CD4-positive, alpha-beta T cell treated with Interleukin-1 beta for 1 hour (primary cell): ENCODE data around the gene B3GNT4.
"Not testable (repeated sequence)": the region's sequence is repeated elsewhere in the genome, so short reads cannot be mapped to it uniquely, and the experiment has no call there.

Experiments used
- DNase-seq, 2 donors: peaks; one replicate each; pipeline ENCODE4 v3.0.0-alpha.2; 2020 to 2022

The B3GNT4 gene

GRCh38 chr12:122189626-122190475, 13.7 kb upstream of the B3GNT4 start:
- no peak for DNase-seq

DNA sequence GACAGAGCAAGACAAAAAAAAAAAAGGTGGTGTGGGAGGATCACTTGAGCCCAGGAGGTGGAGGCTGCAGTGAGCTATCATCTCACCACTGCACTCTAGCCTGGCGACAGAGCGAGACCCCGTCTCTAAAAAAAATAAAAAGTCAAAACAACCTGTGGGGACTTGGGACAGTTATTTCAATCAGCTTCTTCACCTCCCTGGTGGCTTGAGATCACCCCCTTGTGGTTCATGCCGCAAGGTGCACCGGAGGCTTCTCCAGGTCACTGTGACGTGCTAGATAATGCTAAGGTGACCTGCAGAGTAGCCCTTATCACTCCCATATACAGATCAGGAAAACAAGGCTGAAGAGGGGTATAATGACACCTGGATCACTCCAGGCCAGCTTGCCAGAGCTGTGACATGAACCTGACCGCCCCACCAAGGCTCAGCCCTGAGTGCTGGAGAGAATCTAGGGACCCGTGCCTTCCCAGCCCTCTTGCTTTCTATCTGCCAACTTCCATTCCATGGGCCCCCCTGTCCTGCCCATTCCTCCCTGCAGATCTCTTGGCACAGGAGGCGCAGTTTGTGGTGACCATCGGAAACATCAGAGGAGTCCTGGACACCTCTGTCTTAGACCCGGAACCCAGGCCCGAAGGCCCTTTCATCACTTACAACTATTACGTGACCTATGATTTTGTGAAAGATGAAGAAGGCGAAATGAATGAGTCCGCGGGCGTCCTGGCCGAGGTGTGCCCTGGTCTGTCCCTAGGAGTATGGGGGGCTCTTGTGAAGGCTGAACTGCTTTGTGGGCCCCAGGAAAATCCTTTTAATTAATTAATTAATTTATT, 12.5 kb upstream of the B3GNT4 start:
- DNase-seq = peak; percentile 70 to 72

GRCh38 chr12:122192441-122192840, 11.1 kb upstream of the B3GNT4 start:
- DNase-seq = no peak

DNA sequence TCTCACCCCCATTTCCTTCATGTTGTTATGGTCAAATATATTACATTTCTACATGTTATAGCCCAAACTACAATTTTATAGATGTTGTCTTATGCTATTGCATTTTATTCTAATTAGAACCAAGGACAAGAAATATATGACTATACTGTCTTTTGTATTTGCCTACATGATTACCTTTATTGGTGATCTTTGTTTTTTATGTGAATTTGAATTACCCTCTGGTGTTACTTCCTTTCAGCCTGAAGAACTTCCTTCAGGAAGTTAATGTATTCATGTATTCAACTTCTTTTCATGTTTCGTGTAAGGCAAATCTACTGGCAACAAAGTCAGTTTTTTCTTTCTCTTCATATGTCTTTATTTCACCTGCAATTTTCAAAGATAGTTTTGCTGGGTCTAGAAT, 8.7 kb upstream of the B3GNT4 start:
- DNase-seq = no peak

- DNase-seq = no peak
These were observed 8.1 kb upstream of the B3GNT4 start for GRCh38 chr12:122195405-122195804.

GRCh38 chr12:122197612-122197966, 5.9 kb upstream of the B3GNT4 start:
- no peak for DNase-seq

DNA sequence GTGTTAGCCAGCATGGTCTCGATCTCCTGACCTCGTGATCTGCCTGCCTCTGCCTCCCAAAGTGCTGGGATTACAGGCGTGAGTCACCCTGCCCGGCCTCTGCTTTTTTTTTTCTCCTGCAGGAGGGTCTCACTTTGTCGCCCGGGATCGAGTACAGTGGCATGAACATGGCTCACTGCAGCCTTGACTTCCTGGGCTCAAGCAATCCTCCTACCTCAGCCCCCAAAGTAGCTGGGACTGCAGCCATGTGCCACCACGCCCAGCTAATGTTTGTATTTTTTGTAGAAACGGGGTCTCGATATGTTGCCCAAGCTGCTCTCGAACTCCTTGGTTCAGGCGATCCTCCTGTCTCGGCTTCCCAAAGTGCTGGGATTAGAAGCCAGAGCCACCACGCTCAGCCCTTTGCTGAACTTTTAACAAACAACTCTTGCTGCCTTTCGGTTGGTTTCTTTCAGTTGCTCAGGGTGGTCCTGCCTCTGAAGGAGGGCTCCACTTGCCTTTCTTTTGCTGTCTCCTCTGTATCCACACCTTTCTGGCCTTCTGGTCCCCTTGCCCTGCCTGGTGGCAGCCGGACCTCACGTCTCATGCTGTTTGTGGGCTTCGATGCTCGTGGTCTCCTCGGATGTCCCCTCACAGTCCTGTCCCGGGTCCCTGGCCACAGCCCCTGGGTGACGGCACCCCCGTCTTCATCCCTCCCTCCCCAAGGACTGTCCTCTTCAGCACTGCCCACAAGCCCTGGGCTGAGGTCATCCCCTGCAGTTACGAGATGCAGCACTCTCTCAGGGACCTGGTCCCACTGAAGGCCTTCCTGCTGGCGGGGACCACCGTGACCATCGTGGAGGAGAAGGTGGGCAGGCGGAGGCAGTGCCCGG, 3.8 kb upstream of the B3GNT4 start:
- DNase-seq = no peak

- no peak for DNase-seq
These were observed 2.9 kb upstream of the B3GNT4 start for GRCh38 chr12:122200541-122201175.

GRCh38 chr12:122201381-122201780, 2.1 kb upstream of the B3GNT4 start:
- no peak for DNase-seq

- DNase-seq = no peak
These were observed 1.5 kb upstream of the B3GNT4 start for GRCh38 chr12:122202017-122202416.

DNA sequence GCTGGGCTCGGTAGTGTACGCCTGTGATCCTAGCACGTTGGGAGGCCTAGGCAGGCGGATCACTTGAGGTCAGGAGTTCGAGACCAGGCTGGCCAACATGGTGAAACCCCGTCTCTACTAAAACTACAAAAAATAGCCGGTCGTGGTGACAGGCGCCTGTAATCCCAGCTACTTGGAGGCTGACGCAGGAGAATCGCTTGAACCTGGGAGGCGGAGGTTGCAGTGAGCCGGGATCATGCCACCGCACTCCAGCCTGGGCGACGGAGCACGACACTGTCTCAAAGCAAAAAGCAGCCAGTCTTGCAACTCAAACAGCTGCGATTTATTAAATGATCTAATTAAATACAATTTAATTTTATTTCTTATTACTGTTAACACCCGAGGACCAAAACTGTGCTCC, 698 bp upstream of the B3GNT4 start:
- not testable (repeated sequence) for DNase-seq

DNA sequence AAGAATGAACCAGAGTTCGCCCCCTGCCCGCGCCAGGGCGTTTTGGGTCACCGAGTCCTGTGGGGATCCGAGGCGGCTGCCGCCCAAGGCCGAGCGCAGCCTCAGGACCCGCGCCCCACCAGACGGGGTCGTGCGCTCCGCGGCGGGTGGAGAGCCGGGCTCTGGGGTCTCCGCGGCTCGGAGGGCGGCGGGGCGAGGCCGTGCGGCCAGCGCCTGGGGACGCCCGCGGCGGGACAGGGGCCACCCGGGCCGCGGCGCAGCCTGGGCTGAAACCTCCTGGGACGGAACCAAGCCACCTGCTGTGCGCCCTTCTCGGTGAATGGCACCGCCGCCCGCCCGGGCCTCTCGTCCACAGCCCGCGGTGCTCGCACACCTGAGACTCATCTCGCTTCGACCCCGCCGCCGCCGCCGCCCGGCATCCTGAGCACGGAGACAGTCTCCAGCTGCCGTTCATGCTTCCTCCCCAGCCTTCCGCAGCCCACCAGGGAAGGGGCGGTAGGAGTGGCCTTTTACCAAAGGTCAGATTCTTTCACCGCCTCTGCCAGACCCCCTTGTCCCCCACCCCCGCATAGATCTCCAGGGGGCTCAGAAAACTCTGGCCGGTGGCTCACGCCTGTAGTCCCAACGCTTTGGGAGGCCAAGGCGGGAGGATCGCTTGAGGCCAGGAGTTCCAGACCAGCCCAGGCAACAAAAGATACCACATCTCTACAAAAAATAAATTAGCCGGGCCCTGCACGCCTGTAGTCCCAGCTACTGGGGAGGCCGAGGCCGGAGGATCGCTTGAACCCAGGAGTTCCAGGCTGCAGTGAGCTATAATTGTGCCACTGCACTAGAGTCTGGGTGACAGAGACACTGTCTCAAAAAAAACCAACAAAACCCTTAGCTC, 901 bp downstream of the B3GNT4 start:
- DNase-seq = no peak

DNA sequence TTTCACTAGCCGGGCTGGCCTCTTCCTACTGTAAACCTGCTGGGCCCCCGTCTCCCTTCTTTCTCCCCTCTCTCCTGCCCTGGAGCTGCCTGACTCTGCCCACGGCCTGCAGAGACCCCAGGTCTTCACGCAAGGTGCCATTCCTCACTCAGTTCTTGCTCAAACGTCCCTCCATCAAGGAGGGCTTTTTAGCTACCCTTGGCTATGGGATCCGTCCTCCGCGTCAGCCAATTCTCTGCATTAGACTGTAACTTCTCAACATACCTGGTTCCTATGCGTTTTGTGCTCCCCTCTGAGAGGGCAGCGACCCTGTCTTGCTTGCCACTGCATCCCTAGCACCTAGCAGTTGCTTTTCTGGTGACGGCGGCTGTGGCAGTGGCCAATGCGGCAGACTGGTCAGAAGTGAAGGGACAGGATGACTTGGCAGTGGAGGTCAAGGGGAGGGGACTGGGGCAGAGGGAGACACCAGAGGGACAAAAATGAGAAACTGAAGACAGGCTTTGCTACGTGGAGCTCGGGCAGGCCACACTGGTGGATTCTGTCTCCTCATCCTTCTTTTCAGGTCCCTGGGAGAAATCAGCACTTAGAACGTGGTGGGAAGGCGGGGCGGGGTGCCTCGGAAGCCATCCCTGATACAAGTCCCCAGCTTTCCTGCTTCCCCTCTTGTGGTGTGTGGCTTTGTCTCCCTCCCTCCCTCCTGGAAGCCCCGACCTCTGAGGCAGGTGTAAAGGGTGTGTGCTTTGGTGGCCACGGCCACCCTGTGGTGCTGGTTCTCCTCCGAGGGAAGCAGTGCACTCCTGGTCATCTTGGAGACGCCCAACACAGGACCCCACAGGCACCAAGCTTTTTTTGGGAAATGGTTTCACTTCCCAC, 1.8 kb downstream of the B3GNT4 start:
- no peak for DNase-seq

GRCh38 chr12:122206111-122206881, 2.8 kb downstream of the B3GNT4 start:
- no peak for DNase-seq

DNA sequence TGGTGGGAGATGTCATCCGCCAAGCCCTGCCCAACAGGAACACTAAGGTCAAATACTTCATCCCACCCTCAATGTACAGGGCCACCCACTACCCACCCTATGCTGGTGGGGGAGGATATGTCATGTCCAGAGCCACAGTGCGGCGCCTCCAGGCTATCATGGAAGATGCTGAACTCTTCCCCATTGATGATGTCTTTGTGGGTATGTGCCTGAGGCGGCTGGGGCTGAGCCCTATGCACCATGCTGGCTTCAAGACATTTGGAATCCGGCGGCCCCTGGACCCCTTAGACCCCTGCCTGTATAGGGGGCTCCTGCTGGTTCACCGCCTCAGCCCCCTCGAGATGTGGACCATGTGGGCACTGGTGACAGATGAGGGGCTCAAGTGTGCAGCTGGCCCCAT, 3.5 kb downstream of the B3GNT4 start:
- no peak for DNase-seq

DNA sequence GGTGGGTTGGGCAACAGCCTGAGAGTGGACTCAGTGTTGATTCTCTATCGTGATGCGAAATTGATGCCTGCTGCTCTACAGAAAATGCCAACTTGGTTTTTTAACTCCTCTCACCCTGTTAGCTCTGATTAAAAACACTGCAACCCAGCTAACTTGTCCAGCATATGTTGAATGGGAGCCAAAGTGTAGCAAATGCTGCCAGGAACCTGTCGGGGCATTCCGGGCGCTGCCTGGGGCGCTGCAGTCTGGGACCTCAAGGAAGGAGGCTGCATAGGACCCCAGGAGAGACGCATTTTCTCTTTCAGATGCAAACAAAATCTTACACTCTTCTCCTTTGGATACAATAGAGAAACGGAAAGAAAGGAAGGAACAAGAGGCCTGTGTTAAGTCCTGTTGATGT, 3.9 kb downstream of the B3GNT4 start:
- no peak for DNase-seq

DNA sequence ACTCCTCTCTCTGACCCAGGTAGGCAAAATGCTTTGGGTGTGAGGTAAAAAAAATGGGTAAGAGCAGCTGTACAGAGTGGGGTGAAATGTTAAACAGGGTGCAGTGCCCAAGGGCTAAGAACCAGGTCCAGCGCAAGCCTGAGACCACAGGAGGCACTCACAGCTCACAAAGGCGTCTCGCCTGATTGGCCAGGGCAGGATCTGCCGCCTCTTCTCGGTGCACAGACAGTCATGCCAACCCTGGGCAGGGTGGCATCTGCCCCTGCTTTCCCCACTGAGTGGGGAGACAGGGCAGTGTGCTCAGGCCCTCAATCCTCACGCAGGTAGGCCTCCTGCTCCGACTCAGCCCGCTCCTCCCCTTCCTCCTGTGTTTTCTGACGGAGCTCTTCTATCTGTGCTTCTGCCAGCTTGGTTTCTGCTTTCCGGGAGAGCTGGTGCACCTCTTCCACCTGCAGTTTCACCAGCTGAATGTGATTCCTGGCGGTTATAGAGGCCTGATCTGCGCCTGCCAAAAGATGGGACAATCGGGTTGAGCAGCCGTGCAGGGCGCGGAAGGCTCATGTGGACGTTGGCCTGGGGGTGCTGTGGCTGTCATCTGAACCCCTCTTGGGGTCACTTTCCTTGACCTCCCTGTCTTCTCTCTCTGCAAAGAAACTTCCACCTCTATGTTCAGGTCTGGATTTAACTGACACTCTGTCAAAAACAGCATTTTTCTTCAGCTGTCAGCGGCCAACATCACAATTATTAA, 4.7 kb downstream of the B3GNT4 start:
- DNase-seq = no peak

GRCh38 chr12:122215771-122216170, 12.3 kb downstream of the B3GNT4 start:
- no peak for DNase-seq

DNA sequence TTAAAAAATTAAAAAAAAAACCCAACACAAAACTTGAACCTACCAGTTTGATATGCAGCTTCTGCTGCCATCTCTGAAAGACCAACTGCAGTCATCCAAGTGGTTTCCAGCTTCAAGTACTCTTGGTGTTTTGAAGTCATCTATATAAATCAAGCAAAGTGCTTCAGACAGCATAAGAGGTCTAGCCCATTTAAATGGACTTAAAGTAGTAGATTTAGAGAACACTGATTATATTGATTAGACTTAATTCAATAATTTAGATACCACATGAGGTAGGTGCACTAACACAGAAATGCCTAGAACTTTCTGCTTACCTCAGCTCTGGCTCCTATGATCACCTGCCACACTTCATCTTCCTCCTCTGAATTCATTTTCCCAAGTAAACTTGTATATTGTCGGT, 12.9 kb downstream of the B3GNT4 start:
- DNase-seq = no peak
